Bronchial epithelial cell (primary cell): ENCODE measurements around the gene UBE2L6. TPM values are rescaled to one million over a fixed set of nuclear protein-coding genes. Genes with fewer than 3 reads are reported as not detected.

Source experiments
- DNase-seq: peaks from one replicate; pipeline ENCODE4 v3.0.0-alpha.2; 2010; ENCODE audit warnings: low read depth
- FAIRE-seq: peaks from 2 replicates; lab custom pipeline; 2011; peaks lifted over from hg19 to GRCh38; lab: Jason Lieb, UNC
- H3K27me3 ChIP-seq: 2 replicates; pipeline ENCODE4 v1.5.1; 2011; ENCODE audit warnings: low read length; ENCODE audit not compliant: control insufficient read depth, insufficient read depth
- H3K36me3 ChIP-seq: 2 replicates; pipeline ENCODE4 v1.5.1; 2011; ENCODE audit warnings: low read length; ENCODE audit not compliant: control insufficient read depth, insufficient read depth
- H3K4me3 ChIP-seq: 2 replicates; pipeline ENCODE4 v1.5.1; 2011; ENCODE audit warnings: mild to moderate bottlenecking, low read depth, low read length, control low read depth
- total RNA-seq: library from RNA; depleted of rRNA; stranded (reverse); fragments of >200 nt; gene quantifications from 2 replicates; pipeline ENCODE4 v1.2.1, GENCODE V29; 2014
- TF ChIP-seq, protein P1 (sequence below): IDR thresholded peaks from 2 replicates; pipeline ENCODE4 v1.5.1; 2011; ENCODE audit warnings: mild to moderate bottlenecking, moderate library complexity, low read length, control low read depth, inconsistent platforms; ENCODE audit not compliant: insufficient read depth, severe bottlenecking

UBE2L6 gene
- total RNA-seq, 1 donor from 2014 or later: 7.4 TPM

DNA sequence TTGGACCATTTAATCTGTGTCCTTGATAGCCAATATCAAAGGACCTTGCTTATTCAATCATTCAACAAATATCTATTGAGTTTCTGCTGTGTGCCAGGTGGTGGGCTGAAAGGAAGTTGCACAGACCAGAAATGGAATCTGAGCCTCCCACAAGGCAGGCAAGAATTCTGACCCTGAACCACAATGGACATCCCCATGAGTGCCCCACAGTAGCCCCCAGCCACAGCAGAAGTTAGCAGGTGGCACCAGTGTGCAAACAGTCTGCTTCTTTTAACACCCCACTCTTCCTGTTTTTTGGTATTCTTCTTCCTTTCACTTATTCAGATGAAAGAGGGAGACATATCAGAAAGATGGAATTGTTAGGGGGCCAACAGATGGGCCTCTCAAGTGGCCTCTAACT is 17.8 kb upstream of the UBE2L6 start:
- Histone ChIP-seq H3K27me3 (no peaks in the 10 kb centered on the region), H3K36me3 (no peaks in the 10 kb centered on the region), H3K4me3 (no peak overlapping the region)
- TF ChIP-seq, protein P1, sequence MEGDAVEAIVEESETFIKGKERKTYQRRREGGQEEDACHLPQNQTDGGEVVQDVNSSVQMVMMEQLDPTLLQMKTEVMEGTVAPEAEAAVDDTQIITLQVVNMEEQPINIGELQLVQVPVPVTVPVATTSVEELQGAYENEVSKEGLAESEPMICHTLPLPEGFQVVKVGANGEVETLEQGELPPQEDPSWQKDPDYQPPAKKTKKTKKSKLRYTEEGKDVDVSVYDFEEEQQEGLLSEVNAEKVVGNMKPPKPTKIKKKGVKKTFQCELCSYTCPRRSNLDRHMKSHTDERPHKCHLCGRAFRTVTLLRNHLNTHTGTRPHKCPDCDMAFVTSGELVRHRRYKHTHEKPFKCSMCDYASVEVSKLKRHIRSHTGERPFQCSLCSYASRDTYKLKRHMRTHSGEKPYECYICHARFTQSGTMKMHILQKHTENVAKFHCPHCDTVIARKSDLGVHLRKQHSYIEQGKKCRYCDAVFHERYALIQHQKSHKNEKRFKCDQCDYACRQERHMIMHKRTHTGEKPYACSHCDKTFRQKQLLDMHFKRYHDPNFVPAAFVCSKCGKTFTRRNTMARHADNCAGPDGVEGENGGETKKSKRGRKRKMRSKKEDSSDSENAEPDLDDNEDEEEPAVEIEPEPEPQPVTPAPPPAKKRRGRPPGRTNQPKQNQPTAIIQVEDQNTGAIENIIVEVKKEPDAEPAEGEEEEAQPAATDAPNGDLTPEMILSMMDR: no peak
- no peak for DNase-seq
- FAIRE-seq: no peak

DNA sequence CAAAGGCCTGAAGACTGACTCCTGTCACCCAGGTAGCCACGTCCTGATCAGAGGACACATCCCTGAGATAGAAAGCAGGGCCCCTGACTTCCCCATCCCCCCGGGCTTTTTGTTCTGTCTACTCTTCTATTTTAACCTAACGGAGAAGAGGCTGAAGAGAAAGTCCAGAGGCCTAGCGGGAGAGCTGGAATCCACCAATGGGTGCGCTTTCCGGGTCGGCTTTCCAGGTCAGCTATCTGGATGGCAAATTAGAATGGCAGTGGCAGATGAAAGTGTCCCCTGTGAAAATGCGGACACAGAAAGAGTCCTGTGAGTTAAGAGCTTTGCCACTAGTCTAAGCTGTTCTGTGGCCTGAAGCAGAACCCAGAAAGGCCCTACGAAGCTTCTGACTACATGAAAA is 16.9 kb upstream of the UBE2L6 start:
- TF ChIP-seq, protein P1: no peak
- DNase-seq (no peak), FAIRE-seq (peak; percentile 50)
- Histone ChIP-seq H3K4me3 (no peak overlapping the region), H3K36me3 (no peaks in the 10 kb centered on the region), H3K27me3 (no peaks in the 10 kb centered on the region)

DNA sequence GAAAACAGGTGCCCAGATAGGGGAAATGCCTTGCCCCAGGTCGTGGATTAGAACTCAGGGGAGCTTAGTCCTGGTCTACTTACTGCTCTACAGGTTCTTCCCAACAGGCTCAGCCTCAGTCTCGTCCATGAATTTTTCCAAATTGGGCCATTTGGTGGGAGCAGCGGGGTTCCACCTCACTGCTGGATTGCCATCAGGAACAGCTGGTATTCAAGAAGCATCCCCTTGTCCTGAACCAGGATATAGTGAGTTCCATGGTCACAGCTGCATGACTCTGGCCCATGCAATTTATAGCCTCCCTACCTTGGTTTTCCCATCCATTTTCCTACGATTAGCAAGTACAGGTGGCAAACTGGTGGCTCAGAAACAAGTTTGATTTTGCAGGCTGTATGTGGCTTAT is 6.6 kb upstream of the UBE2L6 start:
- TF ChIP-seq, protein P1: no peak
- no peak for DNase-seq
- Histone ChIP-seq H3K36me3 (no peaks in the 10 kb centered on the region), H3K27me3 (peaks cover 2% of the 10 kb centered on the region), H3K4me3 (no peak overlapping the region)
- no peak for FAIRE-seq

DNA sequence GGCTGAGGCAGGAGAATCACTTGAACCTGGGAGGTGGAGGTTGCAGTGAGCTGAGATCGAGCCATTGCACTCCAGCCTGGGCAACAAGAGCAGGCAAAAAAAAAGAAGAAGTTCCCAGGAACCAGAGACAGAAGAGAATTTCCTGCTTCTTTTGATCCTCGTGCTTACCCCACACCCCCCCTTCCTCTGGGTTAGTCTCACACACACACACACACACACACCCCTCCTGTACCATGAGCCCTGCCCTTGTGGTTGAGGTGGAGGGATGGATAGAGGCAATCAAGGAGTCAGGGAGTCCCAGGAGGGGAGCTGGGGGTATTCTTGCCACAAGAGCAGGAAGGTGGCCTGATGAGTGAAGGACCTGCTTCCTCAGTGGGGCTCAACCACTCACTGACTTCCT is 4.1 kb upstream of the UBE2L6 start:
- no peak overlapping the region for H3K4me3 ChIP-seq
- peaks cover 2% of the 10 kb centered on the region for H3K27me3 ChIP-seq
- FAIRE-seq: no peak
- no peaks in the 10 kb centered on the region for H3K36me3 ChIP-seq
- no peak for DNase-seq
- TF ChIP-seq, protein P1: no peak

DNA sequence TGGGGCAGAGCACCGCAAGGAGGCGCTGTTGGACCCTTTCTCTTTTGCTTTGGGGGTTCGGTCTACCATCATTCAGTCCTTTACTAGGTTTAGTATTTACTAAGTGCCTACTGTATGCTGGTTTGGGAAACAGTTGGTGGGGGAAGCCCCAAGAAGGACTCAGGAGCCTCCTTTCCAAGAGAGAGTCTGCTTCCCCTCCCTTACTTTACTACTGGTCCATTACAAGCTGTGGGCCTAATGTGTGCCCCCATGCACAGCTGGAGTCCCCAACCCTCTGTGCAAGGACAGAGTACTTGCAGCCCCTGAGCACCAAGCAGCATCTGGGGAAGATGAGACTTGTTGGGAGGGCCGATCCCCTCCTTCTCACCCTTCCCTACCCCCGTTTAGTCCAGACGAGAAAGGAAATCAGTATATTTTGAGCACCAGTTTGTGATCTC is 876 bp upstream of the UBE2L6 start:
- peak; percentile 55 for DNase-seq

More for the DNA sequence above, 876 bp upstream of the UBE2L6 start:
- Histone ChIP-seq H3K36me3 (no peaks in the 10 kb centered on the region), H3K4me3 (peak overlapping the region; percentile 54), H3K27me3 (no peaks in the 10 kb centered on the region)
- FAIRE-seq: no peak
- TF ChIP-seq, protein P1: peak; percentile 94
